Suppressor macrophage treated with lipopolysaccharide for 4 hours (primary cell): ENCODE measurements around the gene TAAR1.
"Not testable (repeated sequence)": the region's sequence is repeated elsewhere in the genome, so short reads cannot be mapped to it uniquely, and the experiment has no call there.

ENCODE experiments used
- DNase-seq: peaks from one replicate; pipeline ENCODE4 v3.0.0-alpha.2; 2020

TAAR1 gene

GRCh38 chr6:132651062-132651461, 7.9 kb downstream of the TAAR1 start:
- peak; percentile 79 for DNase-seq

GRCh38 chr6:132650429-132650828, 8.6 kb downstream of the TAAR1 start:
- no peak for DNase-seq

GRCh38 chr6:132648828-132649227, 10.2 kb downstream of the TAAR1 start:
- no peak for DNase-seq

- peak; percentile 31 for DNase-seq
These were observed 10.6 kb downstream of the TAAR1 start for GRCh38 chr6:132648356-132648755.

GRCh38 chr6:132643547-132643946, 15.4 kb downstream of the TAAR1 start:
- DNase-seq, result no peak

- not testable (repeated sequence) for DNase-seq
These were observed 21.8 kb downstream of the TAAR1 start for GRCh38 chr6:132637135-132637534.

- DNase-seq, result not testable (repeated sequence)
These were observed 23.1 kb downstream of the TAAR1 start for GRCh38 chr6:132635906-132636305.

- DNase-seq, result not testable (repeated sequence)
These were observed 23.7 kb downstream of the TAAR1 start for GRCh38 chr6:132635288-132635687.

GRCh38 chr6:132634796-132635195, 24.2 kb downstream of the TAAR1 start:
- DNase-seq, result no peak

- no peak for DNase-seq
These were observed 25.6 kb downstream of the TAAR1 start for GRCh38 chr6:132633362-132633761.

- DNase-seq, result no peak
These were observed 34.8 kb downstream of the TAAR1 start, which contains the start of gene TAAR2 for GRCh38 chr6:132624175-132624574. TAAR2 (minus strand) TSS chr6:132624275; CDS start chr6:132624275, 0 bp downstream.

GRCh38 chr6:132623106-132623845, 35.7 kb downstream of the TAAR1 start:
- DNase-seq, result no peak

GRCh38 chr6:132616677-132617076, 42.3 kb downstream of the TAAR1 start:
- no peak for DNase-seq

GRCh38 chr6:132614554-132614953, 44.4 kb downstream of the TAAR1 start:
- DNase-seq, result peak; percentile 11

GRCh38 chr6:132612449-132613108, 46.4 kb downstream of the TAAR1 start:
- no peak for DNase-seq

GRCh38 chr6:132611616-132612015, 47.4 kb downstream of the TAAR1 start:
- DNase-seq, result no peak

GRCh38 chr6:132607544-132608233, 51.3 kb downstream of the TAAR1 start:
- no peak for DNase-seq

- no peak for DNase-seq
These were observed 54.3 kb downstream of the TAAR1 start for GRCh38 chr6:132604635-132605152.

- not testable (repeated sequence) for DNase-seq
These were observed 58.1 kb downstream of the TAAR1 start for GRCh38 chr6:132600900-132601299.

- DNase-seq, result peak; percentile 16
These were observed 60.5 kb downstream of the TAAR1 start for GRCh38 chr6:132598473-132598872.

GRCh38 chr6:132596201-132596600, 62.8 kb downstream of the TAAR1 start:
- DNase-seq, result no peak
